ENCODE data around the gene STN1.

The STN1 gene, protein sequence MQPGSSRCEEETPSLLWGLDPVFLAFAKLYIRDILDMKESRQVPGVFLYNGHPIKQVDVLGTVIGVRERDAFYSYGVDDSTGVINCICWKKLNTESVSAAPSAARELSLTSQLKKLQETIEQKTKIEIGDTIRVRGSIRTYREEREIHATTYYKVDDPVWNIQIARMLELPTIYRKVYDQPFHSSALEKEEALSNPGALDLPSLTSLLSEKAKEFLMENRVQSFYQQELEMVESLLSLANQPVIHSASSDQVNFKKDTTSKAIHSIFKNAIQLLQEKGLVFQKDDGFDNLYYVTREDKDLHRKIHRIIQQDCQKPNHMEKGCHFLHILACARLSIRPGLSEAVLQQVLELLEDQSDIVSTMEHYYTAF

DNA sequence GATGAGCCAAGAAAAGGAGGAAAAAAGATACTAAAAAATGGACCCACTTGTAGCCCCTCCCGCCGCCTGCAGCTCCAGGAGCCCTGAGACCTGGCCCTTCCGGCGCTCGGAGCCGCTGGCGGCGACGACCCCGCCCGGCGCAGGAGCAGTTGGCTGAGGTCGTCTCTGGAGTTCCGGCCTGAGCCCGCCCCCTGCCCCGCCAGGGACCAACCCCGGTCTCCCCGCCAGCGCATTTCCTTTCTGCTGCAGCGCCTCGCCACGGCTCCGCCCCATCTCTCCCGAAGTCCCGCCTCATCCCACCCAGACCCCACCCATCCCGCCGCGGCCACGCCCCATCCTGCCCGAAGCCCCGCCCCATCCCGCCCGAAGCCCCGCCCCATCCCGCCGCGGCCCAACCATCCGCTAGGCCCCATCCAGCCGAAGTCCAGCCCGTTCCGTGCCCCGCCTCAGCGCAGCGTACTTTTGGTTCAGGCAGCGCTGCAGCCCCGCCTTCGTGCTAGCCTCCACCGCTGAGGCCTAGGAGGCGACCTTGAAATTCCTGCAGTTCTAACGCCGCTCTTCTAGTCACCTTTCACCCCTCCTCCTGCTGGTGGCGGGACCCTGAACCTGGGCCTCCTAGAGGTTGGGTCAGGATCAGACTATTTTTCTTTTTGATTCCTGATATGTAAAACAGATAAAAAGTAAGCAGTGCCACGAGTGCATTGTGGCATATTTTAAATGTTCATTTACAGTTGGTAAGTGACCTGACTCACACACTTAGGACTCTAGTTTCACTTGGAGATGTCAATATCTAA is at the start of gene STN1:
Gene STN1, minus strand, starts transcription at position 132 of the 794 bp plus-strand sequence. CDS start 590 bp downstream, outside the sequence.
- peak; percentile 97 for DNase-seq (ENCODE audit: low read depth)

DNA sequence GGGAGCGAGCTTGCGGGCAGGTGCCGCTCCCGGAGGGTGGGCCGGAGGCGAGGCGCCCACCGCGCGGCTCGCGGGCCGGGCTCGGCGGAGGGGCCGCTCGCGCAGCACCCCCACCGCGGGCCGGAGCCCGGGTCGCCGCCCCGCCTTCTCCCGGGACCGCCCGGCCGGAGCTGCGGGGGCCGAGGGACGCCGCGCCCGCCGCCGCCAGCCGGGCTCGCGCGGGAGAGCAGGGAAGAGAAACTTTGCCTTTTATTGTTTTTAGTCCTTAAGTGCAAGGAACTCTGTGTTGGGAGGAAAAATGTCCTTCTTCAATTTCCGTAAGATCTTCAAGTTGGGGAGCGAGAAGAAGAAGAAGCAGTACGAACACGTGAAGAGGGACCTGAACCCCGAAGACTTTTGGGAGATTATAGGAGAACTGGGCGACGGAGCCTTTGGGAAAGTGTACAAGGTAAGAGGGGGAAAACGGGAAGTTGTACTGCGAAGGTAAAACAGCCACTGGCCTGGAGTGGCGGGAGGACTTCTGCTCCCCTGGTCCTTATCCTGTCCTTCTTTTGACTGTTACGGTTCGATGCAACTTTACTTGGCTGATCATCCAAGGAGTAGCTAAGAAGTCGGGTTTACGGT is 49.6 kb upstream of the STN1 start:
- peak; percentile 8 for DNase-seq (ENCODE audit: low read depth)

DNA sequence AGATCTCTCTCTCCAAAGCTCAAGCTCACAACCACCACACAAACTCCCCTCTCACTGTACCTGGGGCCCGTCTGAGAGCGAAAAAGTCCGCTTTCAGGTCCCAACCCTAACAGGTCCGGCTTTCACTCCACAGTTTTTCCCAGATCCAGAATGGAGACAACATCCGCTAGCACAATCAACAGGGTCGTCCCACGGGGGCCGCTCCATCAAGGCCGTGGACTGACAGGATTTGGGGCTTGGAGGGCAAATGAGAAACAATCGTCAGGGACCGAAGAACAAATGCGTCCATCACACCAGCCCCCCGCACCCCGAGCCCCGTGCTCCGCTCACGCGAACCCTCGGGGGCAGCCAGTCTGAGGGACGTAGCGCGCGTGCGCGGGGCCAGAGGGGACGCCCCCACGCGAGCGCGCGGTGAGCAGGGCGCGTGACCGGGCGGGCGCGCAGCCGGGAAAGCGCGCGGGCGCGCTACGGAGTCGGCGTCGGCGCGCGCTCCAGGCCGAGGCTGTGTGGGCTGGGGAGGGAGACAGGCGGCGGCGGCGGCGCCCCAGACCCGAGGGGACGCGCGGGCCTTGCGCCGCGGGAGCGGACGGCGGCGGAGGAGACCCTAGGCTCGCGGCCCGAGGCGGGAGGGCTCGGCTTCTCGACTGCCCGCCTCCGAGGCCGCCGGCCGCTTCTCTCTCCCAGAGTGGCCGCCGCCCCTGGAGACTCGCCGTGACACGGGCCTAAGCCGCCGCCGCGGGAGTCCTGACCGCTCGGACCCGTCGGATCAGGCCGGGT is 48.9 kb upstream of the STN1 start, which contains the start of gene SLK:
Gene SLK, plus strand, starts transcription at position 470 of the 777 bp plus-strand sequence. CDS start 606 bp downstream, outside the sequence.
- DNase-seq (ENCODE audit: low read depth) = peak; percentile 84

DNA sequence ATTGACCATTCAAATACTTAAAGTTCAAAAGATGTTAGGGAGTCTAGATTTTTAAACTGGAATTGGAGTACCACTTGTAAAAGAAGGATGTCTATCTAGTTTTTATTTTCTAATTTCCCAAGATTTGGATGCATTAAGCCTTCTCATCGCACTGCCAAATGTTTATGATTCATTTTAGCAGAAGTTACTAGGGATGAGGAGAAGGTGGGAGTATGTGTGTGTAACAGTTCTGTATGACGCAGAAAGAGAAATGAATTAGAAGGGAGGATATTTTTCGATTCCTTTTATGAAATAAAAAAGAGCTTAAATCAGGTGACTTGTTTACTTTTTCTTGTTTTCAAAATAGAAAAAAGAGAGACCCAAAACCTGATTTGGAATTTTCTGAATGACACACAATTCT is 42.1 kb upstream of the STN1 start:
- no peak for DNase-seq (ENCODE audit: low read depth)

DNA sequence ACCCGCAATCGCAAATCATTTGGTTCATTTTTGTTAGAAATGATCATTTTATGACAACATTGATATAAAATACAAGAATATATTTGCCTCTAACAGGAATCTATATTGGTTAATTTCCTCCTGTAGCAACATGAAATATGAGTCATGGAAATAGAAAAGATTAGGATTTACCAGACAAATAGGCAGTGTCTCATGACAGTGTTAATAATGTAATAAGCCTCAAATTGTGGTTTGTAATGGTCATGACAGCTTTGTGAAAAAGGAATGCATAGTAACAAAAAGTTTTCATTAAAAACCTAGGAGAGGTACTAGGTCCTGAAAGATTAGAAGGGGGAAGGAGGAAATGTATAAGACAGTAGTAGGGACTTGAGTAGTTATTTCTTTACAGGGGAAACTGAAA is 41.0 kb upstream of the STN1 start:
- no peak for DNase-seq (ENCODE audit: low read depth)

DNA sequence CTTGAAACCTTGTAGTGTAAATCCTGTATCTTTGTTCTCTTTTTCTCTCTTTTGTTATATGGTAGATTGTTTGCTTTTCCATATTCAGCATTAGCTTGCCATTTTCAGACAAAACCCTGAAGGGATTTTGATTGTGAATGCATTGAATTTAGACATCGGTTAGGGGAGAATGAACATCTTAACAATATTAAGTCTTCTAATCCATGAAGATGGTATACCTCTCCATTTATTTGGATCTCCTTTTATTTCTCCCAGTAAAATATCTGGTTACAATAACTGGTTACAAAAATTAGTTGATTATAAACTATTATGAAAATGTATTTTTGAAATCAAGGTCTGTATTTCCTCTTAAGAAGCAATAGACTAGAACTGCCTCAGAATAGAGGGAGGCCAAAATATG is 36.6 kb upstream of the STN1 start:
- DNase-seq (ENCODE audit: low read depth) = no peak

DNA sequence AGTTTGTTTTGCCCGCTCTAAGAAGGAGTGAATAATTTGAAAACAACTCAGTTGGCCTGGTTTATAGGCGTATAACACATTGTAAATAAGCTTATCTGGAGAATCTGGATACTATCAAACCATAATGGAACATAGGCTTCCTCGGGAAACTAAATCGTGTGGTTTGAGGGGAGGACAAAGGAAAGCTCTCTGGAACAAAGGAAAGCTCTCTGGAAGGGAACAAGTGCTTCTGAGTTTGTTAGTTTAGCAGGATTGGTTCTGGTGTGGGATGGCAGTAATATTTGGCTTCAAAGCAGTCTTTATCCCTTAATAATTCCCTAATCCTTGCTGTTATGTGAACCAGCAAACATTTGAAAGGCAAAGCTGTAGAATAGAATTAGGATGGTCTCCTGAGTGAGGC is 34.0 kb upstream of the STN1 start:
- no peak for DNase-seq (ENCODE audit: low read depth)

DNA sequence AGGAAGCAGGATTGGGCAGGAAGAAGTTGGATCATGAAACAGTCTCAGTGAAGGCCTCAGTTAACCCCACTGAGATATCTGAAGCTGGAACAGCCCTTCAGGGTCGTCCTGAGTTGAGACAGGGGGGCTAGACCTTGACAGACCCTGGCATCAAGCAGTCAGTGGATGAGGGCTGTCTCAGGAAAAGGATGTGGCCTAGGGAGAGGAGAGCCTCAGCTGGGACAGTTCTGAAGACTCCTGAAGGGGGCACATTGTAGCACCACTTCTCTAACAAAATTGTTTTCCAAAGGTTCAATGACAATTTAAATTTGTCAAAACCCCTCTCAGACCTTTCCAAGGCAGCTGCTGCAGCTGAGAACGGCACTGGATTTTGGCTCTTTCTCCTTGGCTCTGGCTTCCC is 33.2 kb upstream of the STN1 start:
- DNase-seq (ENCODE audit: low read depth) = no peak

DNA sequence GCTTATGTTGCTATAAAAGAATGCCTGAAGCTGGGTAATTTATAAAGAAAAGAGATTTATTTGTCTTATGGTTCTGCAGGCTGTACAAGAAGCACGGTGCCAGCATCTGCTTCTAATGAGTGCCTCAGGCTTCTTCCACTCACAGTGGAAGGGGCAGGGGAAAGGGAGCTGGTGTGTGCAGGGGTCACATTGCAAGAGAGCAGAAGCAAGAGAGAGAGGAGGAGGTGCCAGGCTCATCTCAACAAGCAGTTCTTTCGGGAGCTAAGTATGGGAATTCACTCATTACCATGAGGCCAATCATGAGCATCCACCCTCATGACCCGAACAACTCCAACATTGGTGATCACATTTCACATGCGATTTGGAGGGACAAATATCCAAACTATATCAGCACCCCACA is 31.7 kb upstream of the STN1 start:
- DNase-seq (ENCODE audit: low read depth) = no peak

DNA sequence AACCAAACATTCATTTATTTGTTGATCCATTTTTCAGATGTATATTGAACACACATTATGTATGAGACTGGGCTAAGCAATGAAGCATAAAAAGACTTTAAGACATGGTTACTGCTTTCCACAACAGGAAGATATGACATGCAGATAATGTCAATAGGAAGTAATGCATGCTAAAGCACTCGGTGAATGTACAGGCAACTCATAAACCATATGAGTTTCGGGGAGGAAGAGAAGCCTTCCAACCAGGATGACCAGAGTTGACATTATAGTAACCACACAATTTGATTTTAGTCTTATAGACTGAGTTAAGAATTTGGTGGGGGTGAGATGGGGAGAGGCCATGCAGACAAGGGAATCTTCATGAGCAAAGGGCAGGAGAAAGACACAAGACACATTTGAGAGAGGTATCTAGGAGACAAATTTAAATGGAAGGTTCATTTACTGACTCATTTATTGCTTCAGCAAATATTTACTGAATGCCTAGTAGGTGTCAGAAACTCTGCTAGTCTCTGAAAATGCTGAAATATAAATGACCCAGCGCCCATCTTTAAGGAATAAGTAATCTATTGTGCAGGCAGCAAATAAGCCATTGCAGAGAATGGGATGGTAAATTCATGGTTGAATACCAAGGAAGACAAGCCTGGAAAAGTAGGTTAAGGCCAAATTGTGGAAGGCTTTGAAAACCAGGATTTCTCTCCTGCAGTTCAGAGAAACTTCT is 30.0 kb upstream of the STN1 start:
- DNase-seq (ENCODE audit: low read depth) = no peak

DNA sequence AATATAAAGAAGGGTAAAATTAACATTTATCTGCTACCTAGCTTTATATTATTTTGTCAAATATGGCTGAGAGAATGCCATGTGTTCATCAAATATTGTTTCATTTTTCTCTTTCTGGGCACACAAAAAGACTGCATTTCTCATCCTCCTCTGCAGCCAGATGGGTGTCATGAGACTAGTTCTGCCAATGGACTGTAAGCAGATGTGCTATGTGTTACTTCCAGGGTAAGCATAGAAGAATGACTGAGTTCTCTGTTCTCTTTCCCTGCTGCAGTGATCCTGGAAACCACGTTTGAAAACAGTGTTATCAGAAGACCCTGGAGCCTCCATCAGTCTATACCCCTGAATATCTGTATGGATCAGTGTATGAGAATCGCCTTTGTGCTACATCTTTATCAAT is 24.9 kb upstream of the STN1 start:
- DNase-seq (ENCODE audit: low read depth) = no peak

DNA sequence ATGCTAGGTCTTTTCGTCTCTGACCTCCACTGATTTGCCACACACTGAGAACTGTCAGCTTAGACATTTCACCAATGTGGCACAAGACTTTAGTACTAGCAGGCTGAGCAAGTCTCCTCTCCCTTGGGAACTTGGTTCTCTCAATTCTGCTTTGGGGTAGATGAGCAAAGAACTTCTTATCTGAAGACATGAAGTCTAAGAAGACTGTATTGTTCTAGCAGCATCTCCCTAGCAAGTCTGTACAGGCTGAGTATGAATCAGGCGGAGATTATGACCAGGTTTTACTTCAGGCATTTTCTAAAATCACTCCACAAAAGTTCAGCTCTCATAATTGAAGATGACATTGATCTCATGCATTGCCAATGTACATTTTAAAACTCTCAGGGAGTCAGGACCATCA is 23.8 kb upstream of the STN1 start:
- no peak for DNase-seq (ENCODE audit: low read depth)

DNA sequence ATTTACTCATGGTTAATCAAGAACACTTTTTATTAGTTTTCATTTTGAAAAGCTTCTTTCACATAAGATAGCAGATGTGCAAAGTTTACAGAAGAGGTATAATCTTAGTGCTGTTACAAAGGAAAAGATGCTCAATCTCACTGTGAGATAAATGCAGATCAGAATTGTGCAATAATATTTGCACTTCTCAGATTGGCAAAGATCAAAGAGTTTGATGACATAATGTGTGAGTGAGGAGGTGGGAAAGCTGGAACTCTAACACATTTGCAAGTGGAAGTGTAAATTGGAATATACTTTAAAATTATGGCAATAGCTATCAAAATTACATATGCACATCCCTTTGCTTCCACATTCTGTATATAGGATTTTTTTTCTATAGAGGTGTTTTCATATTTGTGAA is 21.5 kb upstream of the STN1 start:
- DNase-seq (ENCODE audit: low read depth) = no peak

DNA sequence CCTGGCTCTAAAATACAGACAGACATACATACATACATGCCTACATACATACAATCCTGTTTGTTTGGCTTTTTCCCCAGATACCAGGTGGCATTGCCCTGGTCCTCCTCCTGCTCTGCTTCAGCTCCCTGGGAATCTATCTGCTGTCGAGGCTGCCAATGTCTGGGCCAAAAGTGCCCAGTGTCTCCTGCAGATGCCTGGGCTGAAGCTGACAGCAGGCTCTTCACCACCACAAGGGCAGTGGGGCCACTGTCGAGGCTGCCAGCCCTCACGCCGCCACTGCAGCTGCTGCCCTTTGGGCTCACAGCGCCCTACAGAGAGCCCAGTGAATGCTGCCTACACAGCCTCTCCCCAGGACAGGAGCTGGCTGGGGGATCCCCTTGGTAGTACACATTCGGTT is 18.0 kb upstream of the STN1 start:
- no peak for DNase-seq (ENCODE audit: low read depth)

DNA sequence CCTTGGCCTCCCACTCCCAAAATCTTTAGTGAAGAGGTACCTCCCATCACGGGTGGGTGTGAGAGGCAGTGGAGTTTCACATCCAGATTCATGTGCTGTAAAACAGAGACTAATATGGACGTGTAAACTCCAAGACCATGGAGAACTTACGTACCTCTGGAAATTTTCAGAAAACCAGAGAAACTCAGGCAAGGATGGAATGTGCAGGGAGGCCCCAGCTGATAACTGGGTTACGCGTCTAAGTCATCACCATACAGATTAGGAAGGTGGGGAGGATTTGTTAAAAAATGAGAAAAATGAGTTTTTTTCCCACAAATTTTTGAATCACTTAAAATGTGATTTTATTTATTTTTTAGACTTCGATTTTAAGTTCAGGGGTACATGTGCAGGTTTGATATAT is 16.3 kb upstream of the STN1 start:
- no peak for DNase-seq (ENCODE audit: low read depth)

DNA sequence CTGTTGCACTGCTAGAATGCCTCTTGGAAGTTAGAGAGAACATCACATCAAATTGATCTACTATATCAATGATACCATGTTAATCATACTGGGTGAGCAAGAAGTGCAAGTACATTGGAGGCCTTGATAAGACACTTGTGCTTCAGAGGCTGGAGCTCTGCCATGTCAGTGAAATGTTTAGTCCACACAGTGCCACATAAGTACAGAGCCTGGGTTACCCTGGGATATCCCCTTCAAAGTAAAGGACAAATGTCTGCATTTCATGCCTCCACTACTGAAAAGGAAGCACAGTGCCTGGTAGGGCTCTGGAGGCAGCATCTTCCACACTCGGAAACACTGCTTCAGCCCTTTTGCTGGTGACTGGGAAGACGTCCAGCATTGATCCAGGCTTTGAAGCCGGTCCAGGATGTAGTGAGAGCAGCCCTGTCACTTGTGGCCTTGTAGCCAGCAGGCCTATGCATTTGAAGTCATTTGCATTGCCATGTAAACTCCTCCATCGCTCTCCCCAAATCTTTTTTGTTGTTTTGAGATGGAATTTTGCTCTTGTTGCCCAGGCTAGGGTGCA is 15.7 kb upstream of the STN1 start:
- no peak for DNase-seq (ENCODE audit: low read depth)

DNA sequence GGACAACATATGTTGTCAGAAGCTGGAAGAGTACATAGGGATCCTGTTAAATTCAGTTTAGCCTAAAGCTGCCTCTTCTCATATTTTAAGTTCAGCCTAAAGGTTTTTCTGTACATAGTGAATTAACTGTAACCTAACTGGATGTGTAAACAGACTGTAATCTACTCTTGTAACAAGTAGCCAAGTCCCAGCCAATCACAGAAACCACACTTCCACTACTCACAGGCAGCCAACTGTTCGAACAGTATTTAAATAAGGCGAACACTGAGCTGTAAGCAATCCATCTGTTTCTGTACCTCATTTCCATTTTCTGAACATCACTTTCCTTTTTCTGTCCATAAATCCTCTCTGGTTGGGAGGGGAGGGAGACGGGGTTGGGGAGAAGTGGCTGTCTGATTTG is 15.0 kb upstream of the STN1 start:
- DNase-seq (ENCODE audit: low read depth) = no peak

DNA sequence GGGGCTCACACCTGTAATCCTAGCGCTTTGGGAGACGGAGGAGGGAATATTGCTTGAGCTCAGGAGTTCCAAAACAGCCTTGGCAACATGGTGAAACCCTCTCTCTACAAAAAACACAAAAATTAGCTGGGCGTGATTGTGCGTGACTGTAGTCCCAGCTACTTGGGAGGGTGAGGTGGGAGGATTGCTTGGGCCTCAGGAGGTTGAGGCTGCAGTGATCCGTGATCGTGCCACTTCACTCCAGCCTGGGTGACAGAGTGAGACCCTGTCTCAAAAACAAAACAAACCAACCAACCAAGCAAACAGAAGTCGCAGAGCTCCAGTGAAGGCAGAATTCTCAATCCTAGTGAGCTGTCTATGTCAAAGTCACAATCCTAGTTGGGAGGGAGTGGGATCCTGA is 14.3 kb upstream of the STN1 start:
- no peak for DNase-seq (ENCODE audit: low read depth)

DNA sequence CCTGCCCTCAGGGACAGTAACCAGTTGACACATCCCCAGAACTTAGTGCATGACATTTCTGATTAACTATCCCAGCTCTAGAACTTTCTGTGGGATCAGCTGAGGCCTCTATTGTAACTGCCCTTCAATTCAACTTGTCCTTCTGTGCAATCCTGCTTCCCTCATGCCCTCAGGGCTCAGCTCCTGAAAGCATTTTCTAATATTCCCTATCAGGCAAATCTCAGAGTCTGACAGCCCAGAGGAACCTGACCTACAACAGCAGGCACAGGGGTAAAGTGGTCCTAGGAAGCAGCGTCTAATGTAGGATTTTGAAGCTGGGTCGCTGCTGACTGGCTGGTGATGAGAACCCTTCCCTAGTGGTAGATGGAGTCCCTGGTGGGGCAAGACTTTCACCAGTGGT is 13.6 kb upstream of the STN1 start:
- DNase-seq (ENCODE audit: low read depth) = no peak

DNA sequence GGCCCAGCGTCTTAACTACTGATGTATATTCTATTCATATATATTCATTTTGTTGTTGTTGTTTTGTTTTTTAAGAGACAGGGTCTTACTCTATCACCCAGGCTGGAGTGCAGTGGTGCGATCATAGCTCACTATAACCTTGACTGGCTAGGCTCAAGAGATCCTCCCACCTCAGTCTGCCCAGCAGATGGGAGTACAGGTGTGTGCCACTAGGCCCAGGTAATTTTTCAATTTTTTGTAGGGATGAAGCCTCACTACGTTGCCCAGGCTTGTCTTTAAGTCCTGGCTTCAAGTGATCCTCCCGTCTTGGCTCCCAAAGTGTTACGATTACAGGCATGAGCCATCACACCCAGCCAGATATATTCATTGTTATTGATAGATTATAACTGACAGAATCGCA is 12.9 kb upstream of the STN1 start:
- no peak for DNase-seq (ENCODE audit: low read depth)

DNA sequence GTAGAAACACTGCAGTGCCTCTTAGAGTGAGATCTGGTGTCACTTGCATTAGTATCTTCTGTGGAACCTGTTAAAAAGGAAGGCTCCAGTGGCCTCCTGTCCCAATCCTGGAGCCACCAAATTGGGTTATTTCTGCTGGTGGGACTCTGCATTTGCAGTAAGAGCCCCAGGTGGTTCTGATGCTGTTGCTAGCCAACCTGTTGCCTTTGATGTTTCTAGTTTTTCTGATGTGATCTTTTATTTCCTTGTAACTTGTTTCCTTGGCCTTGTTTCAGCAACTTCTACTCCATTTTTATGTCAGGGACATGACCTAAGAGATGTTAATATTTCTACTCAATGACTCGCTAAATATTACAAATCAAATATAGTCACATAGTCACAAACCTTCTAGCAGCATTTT is 12.5 kb upstream of the STN1 start:
- DNase-seq (ENCODE audit: low read depth) = no peak

Data from fibroblast of gingiva (primary cell).